Upper lobe of left lung (tissue), 6 donors: Measurements from ENCODE around the gene SDK1. TPM values are rescaled to one million over a fixed set of nuclear protein-coding genes. Genes with fewer than 3 reads are reported as not detected.

Source experiments
- ATAC-seq, 2 donors: fragments of 200-7000 bp; cut with Tn5 transposase; one replicate each; pipeline ENCODE4 v1.9.1; 2022; ENCODE audit warnings: mild to moderate bottlenecking in 2 of 2, moderate library complexity in 2 of 2; ENCODE audit not compliant: low FRiP score in 2 of 2
- DNase-seq, 2 donors: peaks; one replicate each; pipeline ENCODE4 v3.0.0-alpha.2; 2019 to 2020
- H3K27ac ChIP-seq, 4 donors: fragments of 200-600 bp; sonication (generic); one replicate each; pipeline ENCODE4 v1.5.1; 2016 to 2019
- H3K27me3 ChIP-seq, 4 donors: fragments of 200-600 bp; sonication (generic); one replicate each; pipeline ENCODE4 v1.5.1; 2017 to 2019
- H3K36me3 ChIP-seq, 4 donors: fragments of 200-600 bp; sonication (generic); one replicate each; pipeline ENCODE4 v1.5.1; 2016 to 2019
- H3K4me1 ChIP-seq, 4 donors: fragments of 200-600 bp; sonication (generic); one replicate each; pipeline ENCODE4 v1.5.1; 2018 to 2019
- H3K4me3 ChIP-seq, 4 donors: fragments of 200-600 bp; sonication (generic); one replicate each; pipeline ENCODE4 v1.5.1; 2017 to 2019; ENCODE audit warnings: mild to moderate bottlenecking in 2 of 4, moderate library complexity in 1 of 4
- H3K9me3 ChIP-seq, 4 donors: fragments of 200-600 bp; sonication (generic); one replicate each; pipeline ENCODE4 v1.5.1; 2018 to 2019
- EP300 ChIP-seq, 4 donors: sonication (generic); formaldehyde crosslinking; IDR thresholded peaks; one replicate each; pipeline ENCODE4 v1.5.1; 2017; ENCODE audit warnings: antibody characterized with exemption in 4 of 4, control low read depth in 2 of 4
- POLR2A ChIP-seq, 4 donors: fragments of 450-650 bp; IDR thresholded peaks; one replicate each; pipeline ENCODE4 v1.5.1; 2016 to 2017; ENCODE audit warnings: antibody characterized with exemption in 4 of 4, mild to moderate bottlenecking in 2 of 4
- POLR2AphosphoS5 ChIP-seq, 2 donors: sonication (generic); formaldehyde crosslinking; IDR thresholded peaks; one replicate each; pipeline ENCODE4 v1.5.1; 2017; ENCODE audit warnings: antibody characterized with exemption in 2 of 2
- WGBS, 2 donors: methylation state at CpG; one replicate each; pipeline ENCODE4 v1.1.5; 2017 to 2018; 5-methylcytosine and 5-hydroxymethylcytosine counted together
- total RNA-seq, 6 donors: library from RNA; depleted of rRNA in 4 of 6; stranded (reverse); fragments of >200 nt in 4 of 6; gene quantifications; one replicate each; pipeline versions ENCODE4 v1.1.0 to v1.2.1, GENCODE V29; 2016 to 2021
- TF ChIP-seq, protein P1 (sequence below), 6 experiments: fragments of 450-650 bp in 4 of 6; fragments of 200-600 bp in 2 of 6; sonication (generic) in 2 of 6; IDR thresholded peaks; one replicate each; pipeline ENCODE4 v1.5.1; 2016 to 2019; ENCODE audit warnings: antibody characterized with exemption in 6 of 6
- donor health status: DM: no; HTN: no; CAD: no; lungs with moderate emphysema.
- donor health status: DM: no; HTN: yes; CAD: no; lungs with severe emphysema.

Gene SDK1
- total RNA-seq, 6 donors from 2014 or later: 9.3 to 90.1 (median 11.8) TPM

DNA sequence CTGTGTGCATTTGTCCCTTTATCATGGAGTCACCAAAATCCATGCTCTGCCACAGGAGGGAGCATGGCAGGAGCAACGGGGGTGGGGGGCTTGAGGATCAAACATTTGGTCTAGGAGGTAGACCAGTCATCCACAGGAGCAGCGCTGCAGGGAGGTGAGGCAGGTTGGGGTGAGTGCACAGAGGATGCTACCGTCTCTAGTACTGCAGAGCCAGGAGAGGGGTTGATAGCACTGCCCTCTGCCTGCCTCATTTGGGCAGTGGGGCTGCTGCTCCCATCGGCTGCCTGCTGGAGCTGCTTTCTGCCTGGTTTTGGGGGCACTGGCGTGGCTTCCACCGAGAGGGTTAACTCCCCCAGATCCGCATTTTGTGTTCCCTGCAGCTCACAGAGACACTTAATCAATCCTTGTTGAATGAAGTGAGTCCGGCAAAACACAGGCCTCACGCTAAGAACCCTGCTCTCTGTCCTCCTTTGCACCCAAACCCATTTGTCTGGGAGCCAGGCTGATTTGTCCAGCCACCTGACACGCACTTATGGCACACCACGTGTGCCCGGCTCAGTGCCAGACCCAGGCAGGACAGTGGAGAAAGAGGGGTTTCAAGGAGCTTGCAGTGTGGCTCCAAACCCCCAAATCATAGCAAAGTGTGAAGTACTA lies 854.0 kb downstream of the SDK1 start:
- TF ChIP-seq EP300 (IDR thresholded peaks at IDR 0.05): no peak
- TF ChIP-seq, protein P1, sequence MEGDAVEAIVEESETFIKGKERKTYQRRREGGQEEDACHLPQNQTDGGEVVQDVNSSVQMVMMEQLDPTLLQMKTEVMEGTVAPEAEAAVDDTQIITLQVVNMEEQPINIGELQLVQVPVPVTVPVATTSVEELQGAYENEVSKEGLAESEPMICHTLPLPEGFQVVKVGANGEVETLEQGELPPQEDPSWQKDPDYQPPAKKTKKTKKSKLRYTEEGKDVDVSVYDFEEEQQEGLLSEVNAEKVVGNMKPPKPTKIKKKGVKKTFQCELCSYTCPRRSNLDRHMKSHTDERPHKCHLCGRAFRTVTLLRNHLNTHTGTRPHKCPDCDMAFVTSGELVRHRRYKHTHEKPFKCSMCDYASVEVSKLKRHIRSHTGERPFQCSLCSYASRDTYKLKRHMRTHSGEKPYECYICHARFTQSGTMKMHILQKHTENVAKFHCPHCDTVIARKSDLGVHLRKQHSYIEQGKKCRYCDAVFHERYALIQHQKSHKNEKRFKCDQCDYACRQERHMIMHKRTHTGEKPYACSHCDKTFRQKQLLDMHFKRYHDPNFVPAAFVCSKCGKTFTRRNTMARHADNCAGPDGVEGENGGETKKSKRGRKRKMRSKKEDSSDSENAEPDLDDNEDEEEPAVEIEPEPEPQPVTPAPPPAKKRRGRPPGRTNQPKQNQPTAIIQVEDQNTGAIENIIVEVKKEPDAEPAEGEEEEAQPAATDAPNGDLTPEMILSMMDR (IDR thresholded peaks at IDR 0.05): no peak
- ATAC-seq: no peak
- Histone ChIP-seq H3K36me3 (no peaks in the 10 kb centered on the region), H3K9me3 (no peaks in the 10 kb centered on the region), H3K27me3 (no peaks in the 10 kb centered on the region), H3K4me1 (peaks cover 0 to 6% (median 0%) of the 10 kb centered on the region in 4 donors), H3K27ac (no peak overlapping the region), H3K4me3 (no peak overlapping the region)
- DNase-seq: peak in 1 of 2 donors; percentile 33
- WGBS, 2 donors: 66 to 68% methylated on average over 10 to 12 of the region's 12 CpGs

- Histone ChIP-seq H3K4me1 (peaks cover 0 to 6% (median 0%) of the 10 kb centered on the region in 4 donors), H3K4me3 (no peak overlapping the region), H3K27me3 (no peaks in the 10 kb centered on the region), H3K27ac (no peak overlapping the region), H3K36me3 (no peaks in the 10 kb centered on the region), H3K9me3 (no peaks in the 10 kb centered on the region)
- 80 to 86% methylated on average over 4 to 5 of the region's 5 CpGs for WGBS, 2 donors
- ATAC-seq (no peak), DNase-seq (no peak)
- no peak for TF ChIP-seq EP300 (IDR thresholded peaks at IDR 0.05)
- no peak for TF ChIP-seq POLR2AphosphoS5 (IDR thresholded peaks at IDR 0.05)
- TF ChIP-seq, protein P1 (IDR thresholded peaks at IDR 0.05): no peak
- TF ChIP-seq POLR2A (IDR thresholded peaks at IDR 0.05): no peak
These were observed 855.1 kb downstream of the SDK1 start for GRCh38 chr7:4156190-4156589.

- Histone ChIP-seq H3K4me3 (no peak overlapping the region), H3K4me1 (peaks cover 0 to 6% (median 0%) of the 10 kb centered on the region in 4 donors), H3K36me3 (no peaks in the 10 kb centered on the region), H3K9me3 (no peaks in the 10 kb centered on the region), H3K27ac (no peak overlapping the region), H3K27me3 (no peaks in the 10 kb centered on the region)
- DNase-seq: peak in 1 of 2 donors; percentile 48
- TF ChIP-seq EP300 (IDR thresholded peaks at IDR 0.05): no peak
- TF ChIP-seq, protein P1 (IDR thresholded peaks at IDR 0.05): no peak
- no peak for TF ChIP-seq POLR2A (IDR thresholded peaks at IDR 0.05)
- no peak for TF ChIP-seq POLR2AphosphoS5 (IDR thresholded peaks at IDR 0.05)
- WGBS, 2 donors: 85 to 86% methylated on average over 9 to 10 of the region's 10 CpGs
- no peak for ATAC-seq
These were observed 856.6 kb downstream of the SDK1 start for GRCh38 chr7:4157651-4158050.

- Histone ChIP-seq H3K36me3 (no peaks in the 10 kb centered on the region), H3K27me3 (no peaks in the 10 kb centered on the region), H3K27ac (no peak overlapping the region), H3K9me3 (no peaks in the 10 kb centered on the region), H3K4me1 (peaks cover 0 to 6% (median 0%) of the 10 kb centered on the region in 4 donors), H3K4me3 (no peak overlapping the region)
- DNase-seq (peak in 1 of 2 donors; percentile 72), ATAC-seq (no peak)
- no peak for TF ChIP-seq POLR2AphosphoS5 (IDR thresholded peaks at IDR 0.05)
- TF ChIP-seq EP300 (IDR thresholded peaks at IDR 0.05): no peak
- no peak for TF ChIP-seq POLR2A (IDR thresholded peaks at IDR 0.05)
- TF ChIP-seq, protein P1 (IDR thresholded peaks at IDR 0.05): no peak
- 95% methylated on average over 23 to 25 of the region's 27 CpGs for WGBS, 2 donors
These were observed 857.5 kb downstream of the SDK1 start for GRCh38 chr7:4158441-4159153.
